HepG2 (cell line): ENCODE data around the gene GOLGA7B.

Experiments
- FOSL2 ChIP-seq: sonication (generic); formaldehyde crosslinking; IDR thresholded peaks from 2 replicates; pipeline ENCODE4 v1.4.0; 2020; ENCODE audit warnings: missing genetic modification reagents
- HNRNPLL ChIP-seq: fragments of 200-400 bp; formaldehyde crosslinking; IDR thresholded peaks from 2 replicates; pipeline ENCODE4 v1.6.1; 2017; ENCODE audit warnings: mild to moderate bottlenecking, low read depth, low read length; ENCODE audit not compliant: poor library complexity, severe bottlenecking
- ZFP36 ChIP-seq: fragments of 150-350 bp; IDR thresholded peaks from 2 replicates; pipeline ENCODE4 v1.6.1; 2018; ENCODE audit warnings: borderline replicate concordance, low read length, low read depth; ENCODE audit not compliant: partially characterized antibody
- ZNF556 ChIP-seq: sonication (generic); formaldehyde crosslinking; IDR thresholded peaks from 2 replicates; pipeline ENCODE4 v1.4.0; 2020; ENCODE audit warnings: mild to moderate bottlenecking, missing genetic modification reagents, borderline replicate concordance

DNA sequence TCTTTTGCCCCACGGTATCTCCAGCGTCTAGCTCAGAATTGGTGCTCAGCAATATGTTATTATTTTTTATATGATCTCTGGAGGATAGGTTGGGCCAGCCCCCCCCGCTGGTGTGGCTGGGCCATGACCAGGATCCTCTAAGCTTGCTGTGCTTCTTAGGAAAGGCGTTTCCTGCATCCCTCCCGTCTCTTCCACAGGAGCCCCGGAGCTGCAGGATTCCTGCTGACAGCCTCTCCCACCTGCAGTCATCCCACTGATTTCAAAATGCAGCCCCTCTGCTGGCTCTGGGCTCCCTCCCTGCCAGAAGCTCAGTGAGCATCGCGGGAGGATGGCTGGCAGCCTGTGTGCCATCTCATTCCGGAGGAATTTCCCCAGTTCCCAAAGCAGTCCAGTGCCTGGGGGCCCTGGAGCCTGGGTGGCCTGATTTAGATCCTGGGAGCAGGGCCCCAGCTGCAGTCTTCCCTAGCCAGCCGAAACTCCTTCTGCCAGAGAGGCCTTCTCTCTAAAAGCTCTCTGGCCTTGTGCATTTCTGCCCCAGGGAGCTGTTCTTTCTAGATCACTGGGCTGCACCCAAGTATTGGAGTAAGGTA, 21.8 kb upstream of the GOLGA7B start:
- TF ChIP-seq ZNF556 (CRISPR knock-in tag) (no peak), ZFP36 (no peak), FOSL2 (CRISPR knock-in tag) (no peak), HNRNPLL (no peak)
